ENCODE data around the gene GRIN2A. TPM values are rescaled to one million over a fixed set of nuclear protein-coding genes. Genes with fewer than 3 reads are reported as not detected.

Gene GRIN2A
- polyA plus RNA-seq, 1 donor from 2014 or later, result 0.11 TPM

DNA sequence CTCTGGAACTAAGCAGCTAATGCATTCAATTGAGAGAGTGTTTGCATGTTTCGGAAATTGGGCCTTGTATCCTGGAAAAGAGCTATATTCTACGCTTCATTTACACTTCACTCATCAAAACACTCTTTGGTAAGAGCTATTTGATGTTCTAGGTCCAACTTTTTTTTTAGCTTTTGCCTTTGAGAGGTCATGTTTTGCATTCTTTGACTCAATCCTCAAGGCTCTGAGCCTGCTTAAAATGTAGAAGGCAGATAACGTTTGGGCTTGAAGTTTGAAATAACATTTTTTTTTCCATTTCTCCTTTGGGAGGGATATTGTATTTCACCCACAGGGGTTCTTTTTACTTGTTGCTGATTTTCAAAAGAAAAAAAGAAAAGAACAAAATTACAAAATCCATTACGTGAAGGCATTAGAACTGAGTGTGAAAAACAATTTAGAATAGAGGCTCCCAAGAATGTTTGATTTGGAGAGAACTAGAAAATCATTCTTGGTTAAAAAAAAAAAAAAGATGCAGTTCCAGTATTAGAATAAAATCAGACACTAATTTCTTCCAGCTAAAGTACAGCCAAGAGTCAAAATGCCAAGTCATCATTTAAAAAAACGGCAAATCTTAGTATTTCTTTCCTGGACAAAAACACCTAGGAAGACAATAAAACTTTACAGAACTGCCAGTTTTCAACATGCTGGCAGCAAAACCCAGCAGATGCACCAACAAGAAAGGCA lies 268.5 kb downstream of the GRIN2A start:
- no peak overlapping the region for H3K4me2 ChIP-seq (ENCODE audit: low read length)
- no peaks in the 10 kb centered on the region for H4K20me1 ChIP-seq (ENCODE audit: insufficient read depth)
- H3K27me3 ChIP-seq (ENCODE audit: insufficient read depth, low read depth, low read length), result no peaks in the 10 kb centered on the region
- H3K9me3 ChIP-seq (ENCODE audit: low read length), result no peaks in the 10 kb centered on the region
- H3F3A ChIP-seq (ENCODE audit: insufficient read depth, low read length, poor library complexity, severe bottlenecking), result no peaks in the 10 kb centered on the region
- H3K4me3 ChIP-seq (ENCODE audit: low read length), result no peak overlapping the region
- TF ChIP-seq, protein P1, sequence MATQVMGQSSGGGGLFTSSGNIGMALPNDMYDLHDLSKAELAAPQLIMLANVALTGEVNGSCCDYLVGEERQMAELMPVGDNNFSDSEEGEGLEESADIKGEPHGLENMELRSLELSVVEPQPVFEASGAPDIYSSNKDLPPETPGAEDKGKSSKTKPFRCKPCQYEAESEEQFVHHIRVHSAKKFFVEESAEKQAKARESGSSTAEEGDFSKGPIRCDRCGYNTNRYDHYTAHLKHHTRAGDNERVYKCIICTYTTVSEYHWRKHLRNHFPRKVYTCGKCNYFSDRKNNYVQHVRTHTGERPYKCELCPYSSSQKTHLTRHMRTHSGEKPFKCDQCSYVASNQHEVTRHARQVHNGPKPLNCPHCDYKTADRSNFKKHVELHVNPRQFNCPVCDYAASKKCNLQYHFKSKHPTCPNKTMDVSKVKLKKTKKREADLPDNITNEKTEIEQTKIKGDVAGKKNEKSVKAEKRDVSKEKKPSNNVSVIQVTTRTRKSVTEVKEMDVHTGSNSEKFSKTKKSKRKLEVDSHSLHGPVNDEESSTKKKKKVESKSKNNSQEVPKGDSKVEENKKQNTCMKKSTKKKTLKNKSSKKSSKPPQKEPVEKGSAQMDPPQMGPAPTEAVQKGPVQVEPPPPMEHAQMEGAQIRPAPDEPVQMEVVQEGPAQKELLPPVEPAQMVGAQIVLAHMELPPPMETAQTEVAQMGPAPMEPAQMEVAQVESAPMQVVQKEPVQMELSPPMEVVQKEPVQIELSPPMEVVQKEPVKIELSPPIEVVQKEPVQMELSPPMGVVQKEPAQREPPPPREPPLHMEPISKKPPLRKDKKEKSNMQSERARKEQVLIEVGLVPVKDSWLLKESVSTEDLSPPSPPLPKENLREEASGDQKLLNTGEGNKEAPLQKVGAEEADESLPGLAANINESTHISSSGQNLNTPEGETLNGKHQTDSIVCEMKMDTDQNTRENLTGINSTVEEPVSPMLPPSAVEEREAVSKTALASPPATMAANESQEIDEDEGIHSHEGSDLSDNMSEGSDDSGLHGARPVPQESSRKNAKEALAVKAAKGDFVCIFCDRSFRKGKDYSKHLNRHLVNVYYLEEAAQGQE (IDR thresholded peaks at IDR 0.05; ENCODE audit: borderline replicate concordance), result no peak
- no peak for TF ChIP-seq MXI1 (conservative IDR thresholded peaks at IDR 0.05; ENCODE audit: poor library complexity, severe bottlenecking)
- no peak for TF ChIP-seq RAD21 (conservative IDR thresholded peaks at IDR 0.05)
- no peak for TF ChIP-seq SMC3 (conservative IDR thresholded peaks at IDR 0.05; ENCODE audit: poor library complexity)
- TF ChIP-seq POLR2AphosphoS5 (IDR thresholded peaks at IDR 0.05), result no peak
- no peak for TF ChIP-seq EP300 (conservative IDR thresholded peaks at IDR 0.05; ENCODE audit: poor library complexity, severe bottlenecking)
- no peak for TF ChIP-seq EZH2 (IDR thresholded peaks at IDR 0.05; ENCODE audit: borderline replicate concordance, insufficient read depth, low read length, poor library complexity, severe bottlenecking)
- TF ChIP-seq, protein P2, sequence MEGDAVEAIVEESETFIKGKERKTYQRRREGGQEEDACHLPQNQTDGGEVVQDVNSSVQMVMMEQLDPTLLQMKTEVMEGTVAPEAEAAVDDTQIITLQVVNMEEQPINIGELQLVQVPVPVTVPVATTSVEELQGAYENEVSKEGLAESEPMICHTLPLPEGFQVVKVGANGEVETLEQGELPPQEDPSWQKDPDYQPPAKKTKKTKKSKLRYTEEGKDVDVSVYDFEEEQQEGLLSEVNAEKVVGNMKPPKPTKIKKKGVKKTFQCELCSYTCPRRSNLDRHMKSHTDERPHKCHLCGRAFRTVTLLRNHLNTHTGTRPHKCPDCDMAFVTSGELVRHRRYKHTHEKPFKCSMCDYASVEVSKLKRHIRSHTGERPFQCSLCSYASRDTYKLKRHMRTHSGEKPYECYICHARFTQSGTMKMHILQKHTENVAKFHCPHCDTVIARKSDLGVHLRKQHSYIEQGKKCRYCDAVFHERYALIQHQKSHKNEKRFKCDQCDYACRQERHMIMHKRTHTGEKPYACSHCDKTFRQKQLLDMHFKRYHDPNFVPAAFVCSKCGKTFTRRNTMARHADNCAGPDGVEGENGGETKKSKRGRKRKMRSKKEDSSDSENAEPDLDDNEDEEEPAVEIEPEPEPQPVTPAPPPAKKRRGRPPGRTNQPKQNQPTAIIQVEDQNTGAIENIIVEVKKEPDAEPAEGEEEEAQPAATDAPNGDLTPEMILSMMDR (IDR thresholded peaks at IDR 0.05; ENCODE audit: poor library complexity, severe bottlenecking), result no peak
- TF ChIP-seq TAF1 (IDR thresholded peaks at IDR 0.05; ENCODE audit: low read depth), result no peak
- no peaks in the 10 kb centered on the region for H3K9me2 ChIP-seq (ENCODE audit: insufficient read depth, low read length)
- no peak overlapping the region for H2AFZ ChIP-seq (ENCODE audit: low read depth, low read length)
- H3K27ac ChIP-seq (ENCODE audit: low read length), result no peak overlapping the region
- no peaks in the 10 kb centered on the region for H3K36me3 ChIP-seq (ENCODE audit: insufficient read depth, low read length)
- H3K9ac ChIP-seq (ENCODE audit: low read length), result no peak overlapping the region
- no peaks in the 10 kb centered on the region for H3K79me2 ChIP-seq (replicated peaks; ENCODE audit: insufficient read depth, low read length)

- H3K4me2 ChIP-seq (ENCODE audit: low read length), result no peak overlapping the region
- H3K79me2 ChIP-seq (replicated peaks; ENCODE audit: insufficient read depth, low read length), result no peaks in the 10 kb centered on the region
- no peaks in the 10 kb centered on the region for H3F3A ChIP-seq (ENCODE audit: insufficient read depth, low read length, poor library complexity, severe bottlenecking)
- no peaks in the 10 kb centered on the region for H3K27me3 ChIP-seq (ENCODE audit: insufficient read depth, low read depth, low read length)
- no peak overlapping the region for H3K9ac ChIP-seq (ENCODE audit: low read length)
- no peak overlapping the region for H3K4me3 ChIP-seq (ENCODE audit: low read length)
- H4K20me1 ChIP-seq (ENCODE audit: insufficient read depth), result no peaks in the 10 kb centered on the region
- H3K9me3 ChIP-seq (ENCODE audit: low read length), result no peaks in the 10 kb centered on the region
- no peaks in the 10 kb centered on the region for H3K9me2 ChIP-seq (ENCODE audit: insufficient read depth, low read length)
- H3K36me3 ChIP-seq (ENCODE audit: insufficient read depth, low read length), result no peaks in the 10 kb centered on the region
- no peak overlapping the region for H2AFZ ChIP-seq (ENCODE audit: low read depth, low read length)
- TF ChIP-seq TAF1 (IDR thresholded peaks at IDR 0.05; ENCODE audit: low read depth) (no peak), EP300 (conservative IDR thresholded peaks at IDR 0.05; ENCODE audit: poor library complexity, severe bottlenecking) (no peak), EZH2 (IDR thresholded peaks at IDR 0.05; ENCODE audit: borderline replicate concordance, insufficient read depth, low read length, poor library complexity, severe bottlenecking) (no peak), RAD21 (conservative IDR thresholded peaks at IDR 0.05) (no peak), POLR2AphosphoS5 (IDR thresholded peaks at IDR 0.05) (no peak), SMC3 (conservative IDR thresholded peaks at IDR 0.05; ENCODE audit: poor library complexity) (no peak), MXI1 (conservative IDR thresholded peaks at IDR 0.05; ENCODE audit: poor library complexity, severe bottlenecking) (no peak)
- TF ChIP-seq, protein P2 (IDR thresholded peaks at IDR 0.05; ENCODE audit: poor library complexity, severe bottlenecking), result no peak
- TF ChIP-seq, protein P1 (IDR thresholded peaks at IDR 0.05; ENCODE audit: borderline replicate concordance), result no peak
- H3K27ac ChIP-seq (ENCODE audit: low read length), result no peak overlapping the region
Measured at GRCh38 chr16:9911989-9912388, 270.2 kb downstream of the GRIN2A start.
